RWPE1 (cell line): ENCODE data around the gene SPINT2.

ENCODE experiments used
- CTCF ChIA-PET: fragments of 350-600 bp; sonication (Branson Sonifier 250); formaldehyde crosslinking; extraction: SDS; loops from one replicate; lab custom pipeline; 2021; lab: Yijun Ruan, JAX
- POLR2A ChIA-PET: fragments of 400-600 bp; formaldehyde crosslinking; extraction: SDS; loops from one replicate; lab custom pipeline; 2020; ENCODE audit warnings: antibody characterized with exemption; ENCODE audit not compliant: low non-redundant PET; lab: Yijun Ruan, JAX
- DNase-seq: peaks from one replicate; pipeline ENCODE4 v3.0.0; 2012; ENCODE audit warnings: low spot score
- H3K27ac ChIP-seq: fragments of 450-650 bp; 2 replicates; pipeline ENCODE4 v1.5.1; 2017
- CTCF ChIP-seq: fragments of 450-650 bp; conservative IDR thresholded peaks from 2 replicates; pipeline ENCODE4 v1.5.1; 2017; ENCODE audit warnings: low read depth, mild to moderate bottlenecking

SPINT2 gene

GRCh38 chr19:38234615-38235014 is 29.8 kb upstream of the SPINT2 start:
- no peak for TF ChIP-seq CTCF
- H3K27ac ChIP-seq: no peak overlapping the region
- POLR2A ChIA-PET: no interaction called here
- DNase-seq: no peak
- CTCF ChIA-PET: interaction anchor here (0.5 to 1.2 kb wide), 7 partner anchors 9 to 683 kb away, joined by 3 to 5 read pairs (median 3); no protein-coding TSS in a partner anchor

GRCh38 chr19:38239816-38240215 is 24.6 kb upstream of the SPINT2 start:
- POLR2A ChIA-PET: no interaction called here
- no peak for TF ChIP-seq CTCF
- CTCF ChIA-PET: interaction anchor here (0.7 kb wide), 1 partner anchor 94 kb away, joined by 3 read pairs; no protein-coding TSS in a partner anchor
- DNase-seq: no peak
- H3K27ac ChIP-seq: no peak overlapping the region

GRCh38 chr19:38243279-38243673 is 21.1 kb upstream of the SPINT2 start:
- CTCF ChIA-PET: interaction anchor here (0.7 to 1.9 kb wide), 4 partner anchors 9 to 103 kb away, joined by 3 to 17 read pairs (median 4); no protein-coding TSS in a partner anchor
- POLR2A ChIA-PET: interaction anchor here (0.6 to 0.8 kb wide), 3 partner anchors 93 to 710 kb away, joined by 4 to 8 read pairs (median 4); partner anchors contain the start of gene CATSPERG
- no peak for TF ChIP-seq CTCF

DNA sequence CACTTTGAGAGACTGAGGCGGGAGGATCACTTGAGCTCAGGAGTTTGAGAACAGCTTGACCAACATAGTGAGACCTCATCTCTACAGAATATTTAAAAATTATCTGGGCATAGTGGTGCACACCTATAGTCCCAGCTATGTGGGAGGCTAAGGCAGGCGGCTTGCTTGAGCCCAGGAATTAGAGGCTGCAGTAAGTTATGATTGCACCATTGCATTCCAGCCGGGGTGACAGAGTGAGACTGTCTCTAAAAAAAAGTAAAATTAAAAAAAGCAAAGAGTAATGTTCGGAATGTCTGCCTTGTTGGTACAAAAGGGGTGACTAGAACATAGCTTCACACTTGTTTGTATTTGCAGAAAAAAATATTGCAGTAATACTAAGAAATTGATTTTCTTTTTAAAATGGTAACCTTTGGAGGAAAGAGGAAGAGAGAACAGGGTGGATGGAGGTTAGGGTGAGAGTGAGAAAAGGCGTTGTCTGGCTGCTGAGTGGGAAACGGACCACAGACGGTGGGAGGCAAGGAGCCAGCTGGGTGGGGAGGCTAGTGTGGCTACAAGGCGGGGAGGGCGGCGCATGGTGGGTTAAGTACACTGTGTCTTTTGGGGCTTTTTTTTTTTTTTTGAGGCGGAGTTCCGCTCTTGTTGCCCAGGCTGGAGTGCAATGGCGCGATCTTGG is 18.4 kb upstream of the SPINT2 start:
- POLR2A ChIA-PET: no interaction called here
- H3K27ac ChIP-seq: peak overlapping the region; percentile 46
- DNase-seq: no peak
- no peak for TF ChIP-seq CTCF
- CTCF ChIA-PET: interaction anchor here (0.7 to 2.2 kb wide), 2 partner anchors 90 to 703 kb away, joined by 3 to 12 read pairs; partner anchors contain the start of gene CATSPERG

More at GRCh38 chr19:38243279-38243673, 21.1 kb upstream of the SPINT2 start:
- DNase-seq: no peak
- peak overlapping the region; percentile 48 for H3K27ac ChIP-seq

DNA sequence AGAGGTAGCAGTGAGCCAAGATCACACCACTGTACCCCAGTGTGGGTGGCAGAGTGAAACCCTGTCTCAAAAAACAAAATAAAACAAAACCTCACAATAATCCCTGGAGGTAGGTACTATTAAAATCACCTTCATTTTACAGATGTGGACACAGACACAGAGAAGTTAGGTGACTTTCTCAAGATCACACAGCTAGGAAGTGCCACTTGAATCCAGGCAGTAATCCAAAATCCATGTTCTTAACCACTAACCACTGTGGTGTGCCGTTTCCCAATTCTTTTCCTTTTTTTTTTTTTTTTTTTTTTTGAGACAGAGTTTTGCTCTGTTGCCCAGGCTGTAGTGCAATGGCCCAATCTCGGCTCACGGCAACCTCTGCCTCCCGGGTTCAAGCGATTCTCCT is 17.2 kb upstream of the SPINT2 start:
- CTCF ChIA-PET: interaction anchor here (2.2 kb wide), 1 partner anchor 88 kb away, joined by 12 read pairs; the partner anchor contains the start of gene CATSPERG
- no peak for DNase-seq
- POLR2A ChIA-PET: no interaction called here
- H3K27ac ChIP-seq: peak overlapping the region; percentile 46
- TF ChIP-seq CTCF: no peak

DNA sequence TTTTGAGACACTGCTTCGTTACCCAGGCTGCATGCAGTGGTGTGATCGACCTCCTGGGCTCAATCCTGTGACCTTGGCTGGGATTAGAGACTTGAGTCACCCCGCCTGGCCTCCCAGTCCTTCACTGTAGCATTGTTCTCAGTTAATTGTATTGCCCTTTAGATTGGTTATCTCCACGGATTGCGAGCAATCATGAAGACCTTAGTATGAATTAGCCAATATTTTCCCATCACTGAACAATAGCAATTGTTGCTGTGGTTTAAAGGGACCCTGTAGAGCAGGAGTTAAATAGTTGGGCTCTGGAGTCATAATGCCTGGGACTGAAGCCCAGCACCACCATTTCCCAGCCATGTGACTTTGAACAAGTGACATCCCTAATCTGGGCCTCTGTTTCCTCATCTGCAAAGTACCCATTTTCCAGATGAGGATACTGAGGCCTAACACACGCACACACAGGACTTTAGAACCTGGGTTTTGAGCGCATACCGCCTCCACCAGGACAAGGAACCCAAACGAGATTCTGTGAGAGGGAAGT is 16.6 kb upstream of the SPINT2 start:
- TF ChIP-seq CTCF: no peak
- DNase-seq: no peak
- H3K27ac ChIP-seq: peak overlapping the region; percentile 87; the same call in 1 of the 2 replicates
- POLR2A ChIA-PET: no interaction called here
- CTCF ChIA-PET: interaction anchor here (0.8 to 2.2 kb wide), 2 partner anchors 88 to 345 kb away, joined by 4 to 12 read pairs; partner anchors contain the start of gene CATSPERG
